Testis (tissue), 2 donors: ENCODE results near the gene FBXO38.

Experiments
- CTCF ChIP-seq, 3 experiments: fragments of 450-650 bp in 2 of 3; fragments of 200-600 bp in 1 of 3; sonication (generic) in 1 of 3; IDR thresholded peaks; one replicate each; pipeline ENCODE4 v1.5.1; 2016 to 2019; ENCODE audit warnings: antibody characterized with exemption in 3 of 3, mild to moderate bottlenecking in 2 of 3, moderate library complexity in 1 of 3
- POLR2A ChIP-seq: fragments of 450-650 bp; IDR thresholded peaks from one replicate; pipeline ENCODE4 v1.6.1; 2017; ENCODE audit warnings: antibody characterized with exemption, mild to moderate bottlenecking, moderate library complexity

- TF ChIP-seq CTCF (IDR thresholded peaks at IDR 0.05) (no peak), POLR2A (no peak)
Measured at GRCh38 chr5:148390914-148391313, 7.2 kb downstream of the FBXO38 start.
